Activated CD8-positive, alpha-beta T cell treated with anti-CD3 and anti-CD28 coated beads for 36 hours (primary cell): ENCODE measurements around the gene RHBDF2. TPM values are rescaled to one million over a fixed set of nuclear protein-coding genes. Genes with fewer than 3 reads are reported as not detected.

Experiments used
- ATAC-seq: fragments of 200-7000 bp; cut with Tn5 transposase; one replicate; pipeline ENCODE4 v1.10.0; 2021; ENCODE audit warnings: mild to moderate bottlenecking, moderate library complexity
- CTCF ChIA-PET: fragments of 350-600 bp; sonication (Branson Sonifier 250); formaldehyde crosslinking; loops from one replicate; lab custom pipeline; 2021; ENCODE audit warnings: antibody characterized with exemption; lab: Charles Lee
- POLR2A ChIA-PET: fragments of 350-600 bp; sonication (Branson Sonifier 250); formaldehyde crosslinking; loops from one replicate; lab custom pipeline; 2021; ENCODE audit warnings: antibody characterized with exemption; lab: Charles Lee
- DNase-seq: peaks from one replicate; pipeline ENCODE4 v3.0.0-alpha.2; 2020
- H3K27ac Mint-ChIP-seq: one replicate; pipeline ENCODE4 v1.8.0; 2021; ENCODE audit warnings: mild to moderate bottlenecking, mixed read lengths
- H3K27me3 Mint-ChIP-seq: one replicate; pipeline ENCODE4 v1.8.0; 2021; ENCODE audit warnings: mixed read lengths
- H3K36me3 Mint-ChIP-seq: one replicate; pipeline ENCODE4 v1.8.0; 2021; ENCODE audit warnings: low read depth, mixed read lengths
- H3K4me1 Mint-ChIP-seq: one replicate; pipeline ENCODE4 v1.8.0; 2021; ENCODE audit warnings: low read depth, mixed read lengths
- H3K4me3 Mint-ChIP-seq: one replicate; pipeline ENCODE4 v1.8.0; 2021; ENCODE audit warnings: mild to moderate bottlenecking, moderate library complexity, mixed read lengths
- H3K9me3 Mint-ChIP-seq: one replicate; pipeline ENCODE4 v1.8.0; 2021; ENCODE audit warnings: mixed read lengths
- intact Hi-C: fragments of 100-400 bp; cut with micrococcal nuclease; formaldehyde crosslinking; loops from one replicate; pipeline ENCODE4 v1.10.0; 2022
- total RNA-seq, 2 experiments: library from RNA; stranded (reverse); gene quantifications; one replicate each; pipeline ENCODE4 v1.2.3, GENCODE V29; 2021
- TF ChIP-seq, protein P1 (sequence below): fragments of 200-600 bp; IDR thresholded peaks from one replicate; pipeline ENCODE4 v1.8.0; 2022; ENCODE audit warnings: antibody characterized with exemption, mild to moderate bottlenecking

Gene RHBDF2
- total RNA-seq, 2 experiments from 2014 or later = 19.9 to 20.4 TPM

DNA sequence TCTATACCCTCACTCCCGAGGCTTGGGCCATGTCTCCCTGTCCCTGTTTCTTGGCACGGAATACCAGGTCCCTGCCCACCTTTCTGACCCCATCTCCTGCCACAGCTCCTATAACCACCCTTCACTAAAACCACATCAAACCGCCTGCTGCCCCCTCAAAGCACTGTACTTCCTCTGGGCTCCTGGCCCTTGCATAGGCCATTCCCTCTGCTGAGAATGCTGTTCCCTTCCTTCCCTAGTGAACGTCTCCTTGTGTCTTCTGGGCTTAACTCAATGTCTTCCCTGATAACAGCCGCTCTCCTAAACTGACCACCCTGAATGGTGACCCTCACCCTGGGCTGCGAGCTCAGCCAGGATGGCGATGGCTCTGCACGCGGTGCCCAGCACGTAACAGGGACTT is 23.1 kb downstream of the RHBDF2 start:
- Mint-ChIP-seq H3K9me3 (no peaks in the 10 kb centered on the region), H3K27ac (no peak overlapping the region), H3K4me1 (peaks cover 13% of the 10 kb centered on the region), H3K27me3 (no peaks in the 10 kb centered on the region), H3K4me3 (no peak overlapping the region), H3K36me3 (peaks cover 16% of the 10 kb centered on the region)
- ATAC-seq (no peak), DNase-seq (no peak)
- CTCF ChIA-PET = interaction anchor here (1.4 to 1.7 kb wide), 2 partner anchors 11 to 29 kb away, joined by 3 to 5 read pairs; no protein-coding TSS in a partner anchor
- POLR2A ChIA-PET = interaction anchor here (1.0 kb wide), 1 partner anchor 11 kb away, joined by 4 read pairs; the partner anchor contains the start of gene AANAT
- TF ChIP-seq, protein P1, sequence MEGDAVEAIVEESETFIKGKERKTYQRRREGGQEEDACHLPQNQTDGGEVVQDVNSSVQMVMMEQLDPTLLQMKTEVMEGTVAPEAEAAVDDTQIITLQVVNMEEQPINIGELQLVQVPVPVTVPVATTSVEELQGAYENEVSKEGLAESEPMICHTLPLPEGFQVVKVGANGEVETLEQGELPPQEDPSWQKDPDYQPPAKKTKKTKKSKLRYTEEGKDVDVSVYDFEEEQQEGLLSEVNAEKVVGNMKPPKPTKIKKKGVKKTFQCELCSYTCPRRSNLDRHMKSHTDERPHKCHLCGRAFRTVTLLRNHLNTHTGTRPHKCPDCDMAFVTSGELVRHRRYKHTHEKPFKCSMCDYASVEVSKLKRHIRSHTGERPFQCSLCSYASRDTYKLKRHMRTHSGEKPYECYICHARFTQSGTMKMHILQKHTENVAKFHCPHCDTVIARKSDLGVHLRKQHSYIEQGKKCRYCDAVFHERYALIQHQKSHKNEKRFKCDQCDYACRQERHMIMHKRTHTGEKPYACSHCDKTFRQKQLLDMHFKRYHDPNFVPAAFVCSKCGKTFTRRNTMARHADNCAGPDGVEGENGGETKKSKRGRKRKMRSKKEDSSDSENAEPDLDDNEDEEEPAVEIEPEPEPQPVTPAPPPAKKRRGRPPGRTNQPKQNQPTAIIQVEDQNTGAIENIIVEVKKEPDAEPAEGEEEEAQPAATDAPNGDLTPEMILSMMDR = no peak
- intact Hi-C loops = no loop called here

DNA sequence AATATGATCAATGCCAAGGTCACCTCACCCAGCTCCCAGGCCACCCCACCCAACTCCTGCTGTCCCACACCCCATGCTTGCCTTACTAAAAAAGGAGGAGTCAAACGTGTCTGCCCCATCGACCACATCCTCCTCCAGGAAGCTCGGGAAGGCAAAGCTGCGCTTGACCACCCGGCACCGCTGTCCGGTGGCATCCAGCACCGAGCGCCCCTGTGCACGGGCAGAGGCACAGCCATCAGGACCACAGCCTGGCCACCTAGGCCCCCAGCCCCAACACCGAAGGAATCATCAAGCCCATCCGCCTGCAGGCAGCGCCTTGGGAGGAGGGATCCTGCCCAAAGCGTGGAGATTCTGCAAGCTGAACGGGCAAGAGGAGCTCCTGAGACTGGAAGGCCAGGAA is 23.6 kb downstream of the RHBDF2 start:
- CTCF ChIA-PET = interaction anchor here (1.4 to 1.7 kb wide), 2 partner anchors 11 to 30 kb away, joined by 3 to 5 read pairs; no protein-coding TSS in a partner anchor
- POLR2A ChIA-PET = interaction anchor here (0.9 to 1.0 kb wide), 2 partner anchors 10 to 23 kb away, joined by 3 to 4 read pairs; partner anchors contain the start of gene AANAT
- peaks cover 17% of the 10 kb centered on the region for H3K36me3 Mint-ChIP-seq

DNA sequence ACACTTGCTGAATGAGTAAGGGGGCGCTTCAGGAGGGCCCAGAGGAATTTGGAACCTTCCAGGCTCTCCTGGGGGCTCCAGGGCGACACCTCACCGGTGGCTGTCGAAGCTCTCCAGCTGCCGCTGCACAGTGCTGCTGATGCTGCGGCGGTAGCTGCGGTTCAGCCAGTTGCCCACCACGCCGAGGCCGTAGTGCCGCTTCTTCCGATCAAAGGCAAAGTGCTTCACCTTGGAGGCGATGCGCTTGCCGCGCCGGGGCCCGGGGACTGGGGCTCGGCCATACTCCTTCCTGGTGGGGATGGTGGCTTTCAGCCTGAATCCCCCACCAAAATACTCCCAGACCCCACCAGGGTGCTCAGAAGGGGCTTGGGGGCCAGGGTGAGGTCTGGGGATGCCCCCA is 24.5 kb downstream of the RHBDF2 start:
- Mint-ChIP-seq H3K4me3 (no peak overlapping the region), H3K4me1 (peaks cover 10% of the 10 kb centered on the region), H3K27me3 (no peaks in the 10 kb centered on the region), H3K9me3 (no peaks in the 10 kb centered on the region), H3K27ac (no peak overlapping the region), H3K36me3 (peaks cover 18% of the 10 kb centered on the region)
- TF ChIP-seq, protein P1 = no peak
- no peak for ATAC-seq
- POLR2A ChIA-PET = interaction anchor here (0.6 to 0.9 kb wide), 2 partner anchors 24 to 56 kb away, joined by 3 read pairs; no protein-coding TSS in a partner anchor
- CTCF ChIA-PET = interaction anchor here (1.4 kb wide), 1 partner anchor 10 kb away, joined by 3 read pairs; no protein-coding TSS in a partner anchor
- intact Hi-C loops = no loop called here
- no peak for DNase-seq

More for the DNA sequence above, 23.6 kb downstream of the RHBDF2 start:
- Mint-ChIP-seq H3K27ac (no peak overlapping the region), H3K4me3 (no peak overlapping the region), H3K9me3 (no peaks in the 10 kb centered on the region), H3K27me3 (no peaks in the 10 kb centered on the region), H3K4me1 (peaks cover 13% of the 10 kb centered on the region)
- DNase-seq = no peak
- TF ChIP-seq, protein P1 = no peak
- ATAC-seq = no peak
- intact Hi-C loops = no loop called here

DNA sequence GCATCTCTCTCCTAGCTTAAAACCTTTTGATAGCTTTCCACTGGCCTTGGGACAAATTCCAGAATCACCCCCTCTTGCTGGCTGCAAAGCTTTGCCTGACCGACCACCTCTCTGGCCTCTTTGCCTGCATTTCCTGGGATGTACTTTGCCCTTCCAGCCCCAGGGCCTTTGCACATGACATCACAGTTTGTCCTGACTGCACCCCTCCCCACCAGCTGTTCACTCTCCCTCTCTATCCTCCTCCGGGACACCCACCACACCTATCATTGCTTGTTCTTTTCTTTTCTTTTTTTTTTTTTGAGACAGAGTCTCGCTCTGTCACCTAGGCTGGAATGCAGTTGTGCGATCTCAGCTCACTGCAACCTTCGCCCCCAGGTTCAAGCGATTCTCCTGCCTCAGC is 25.9 kb downstream of the RHBDF2 start:
- H3K9me3 Mint-ChIP-seq = no peaks in the 10 kb centered on the region
- TF ChIP-seq, protein P1 = no peak
- peaks cover 16% of the 10 kb centered on the region for H3K36me3 Mint-ChIP-seq
- DNase-seq (no peak), ATAC-seq (no peak)
- no peak overlapping the region for H3K4me3 Mint-ChIP-seq
- H3K27me3 Mint-ChIP-seq = no peaks in the 10 kb centered on the region
- H3K4me1 Mint-ChIP-seq = no peaks in the 10 kb centered on the region
- ChIA-PET POLR2A (interaction anchor here (0.7 to 1.1 kb wide), 3 partner anchors 17 to 19 kb away, joined by 3 to 4 read pairs (median 4); no protein-coding TSS in a partner anchor), CTCF (interaction anchor here (1.1 to 1.6 kb wide), 5 partner anchors 9 to 47 kb away, joined by 3 to 5 read pairs (median 4); no protein-coding TSS in a partner anchor)
- intact Hi-C loops = no loop called here
- no peak overlapping the region for H3K27ac Mint-ChIP-seq

DNA sequence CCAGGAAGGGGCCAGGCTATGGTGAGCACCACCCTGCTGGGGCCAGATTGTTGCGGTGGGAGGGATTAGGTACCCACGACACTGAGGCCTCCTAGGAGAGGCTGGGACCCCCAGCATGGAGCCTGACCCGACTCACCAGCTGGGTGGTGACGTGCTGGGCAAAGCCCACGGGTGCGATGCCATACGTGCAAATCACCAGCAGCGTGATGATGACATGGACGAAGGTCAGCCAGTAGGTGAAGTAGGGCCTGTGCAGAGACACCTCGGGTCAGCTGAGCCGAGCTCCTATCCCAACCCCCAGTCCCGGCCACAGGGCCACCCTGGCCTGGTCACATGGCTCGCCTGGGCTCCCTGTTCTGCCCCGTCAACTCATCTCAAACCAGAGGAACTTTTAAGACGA is 26.3 kb downstream of the RHBDF2 start:
- Mint-ChIP-seq H3K27me3 (no peaks in the 10 kb centered on the region), H3K4me1 (no peaks in the 10 kb centered on the region), H3K27ac (no peak overlapping the region), H3K36me3 (peaks cover 16% of the 10 kb centered on the region), H3K4me3 (no peak overlapping the region), H3K9me3 (no peaks in the 10 kb centered on the region)
- CTCF ChIA-PET = interaction anchor here (1.1 to 1.6 kb wide), 5 partner anchors 15 to 48 kb away, joined by 3 to 5 read pairs (median 4); no protein-coding TSS in a partner anchor
- POLR2A ChIA-PET = interaction anchor here (0.7 to 1.1 kb wide), 3 partner anchors 16 to 19 kb away, joined by 3 to 4 read pairs (median 4); no protein-coding TSS in a partner anchor
- intact Hi-C loops = no loop called here
- TF ChIP-seq, protein P1 = no peak
- DNase-seq = no peak
- ATAC-seq = no peak
